Measurements from ENCODE around the gene PLTP.
"Not testable (repeated sequence)": the region's sequence is repeated elsewhere in the genome, so short reads cannot be mapped to it uniquely, and the experiment has no call there.

- not testable (repeated sequence) for TF ChIP-seq CTCF (conservative IDR thresholded peaks at IDR 0.05); ZFX (IDR thresholded peaks at IDR 0.05)
Measured at GRCh38 chr20:45956326-45956725, 44.4 kb upstream of the PLTP start.

Measured in C4-2B (cell line).